GF-D8 (cell line): Measurements from ENCODE around the gene KLHL11.

Experiments used
- DNase-seq: peaks from one replicate; lab custom pipeline; 2025; lab: John Stamatoyannopoulos, UW

The KLHL11 gene

GRCh38 chr17:41810659-41811548, 54.3 kb downstream of the KLHL11 start:
- no peak for DNase-seq

- DNase-seq = no peak
These were observed 58.4 kb downstream of the KLHL11 start for GRCh38 chr17:41806685-41807445.
